Endodermal cell (in vitro differentiated cells): ENCODE measurements around the gene COL20A1. TPM values are rescaled to one million over a fixed set of nuclear protein-coding genes. Genes with fewer than 3 reads are reported as not detected.

Experiments
- DNase-seq: peaks from one replicate; pipeline ENCODE4 v3.0.0-alpha.2; 2017
- H3K27ac ChIP-seq: 2 replicates; pipeline ENCODE4 v1.5.1; 2013; ENCODE audit warnings: mild to moderate bottlenecking, low read depth, low read length, moderate library complexity
- H3K27me3 ChIP-seq: 2 replicates; pipeline ENCODE4 v1.6.1; 2013; ENCODE audit warnings: mild to moderate bottlenecking, low read length, moderate library complexity; ENCODE audit not compliant: insufficient read depth, control insufficient read depth, poor library complexity, severe bottlenecking
- H3K36me3 ChIP-seq: 2 replicates; pipeline ENCODE4 v1.7.0; 2013; ENCODE audit warnings: mild to moderate bottlenecking, low read length, moderate library complexity; ENCODE audit not compliant: control insufficient read depth, insufficient read depth
- H3K4me1 ChIP-seq: one replicate; pipeline ENCODE4 v1.7.0; 2013; ENCODE audit warnings: low read length; ENCODE audit not compliant: control insufficient read depth, insufficient read depth
- H3K4me3 ChIP-seq: 2 replicates; pipeline ENCODE4 v1.5.1; 2013; ENCODE audit warnings: mild to moderate bottlenecking, low read length, moderate library complexity
- H3K9ac ChIP-seq: 2 replicates; pipeline ENCODE4 v1.6.1; 2013; ENCODE audit warnings: mild to moderate bottlenecking, low read length, moderate library complexity; ENCODE audit not compliant: poor library complexity, severe bottlenecking; ENCODE audit errors: extremely low read depth
- H3K9me3 ChIP-seq: 2 replicates; pipeline ENCODE4 v1.6.1; 2013; ENCODE audit warnings: mild to moderate bottlenecking, low read length, moderate library complexity; ENCODE audit not compliant: control insufficient read depth
- H3K27ac Mint-ChIP-seq: 2 replicates; pipeline ENCODE4 v1.8.0; 2020; ENCODE audit warnings: mixed read lengths
- H3K27me3 Mint-ChIP-seq: 2 replicates; pipeline ENCODE4 v1.8.0; 2021; ENCODE audit warnings: mild to moderate bottlenecking, mixed read lengths; ENCODE audit not compliant: insufficient read depth
- H3K36me3 Mint-ChIP-seq: 2 replicates; pipeline ENCODE4 v1.8.0; 2020; ENCODE audit warnings: low read depth, mixed read lengths
- H3K4me1 Mint-ChIP-seq: 2 replicates; pipeline ENCODE4 v1.8.0; 2020; ENCODE audit warnings: mixed read lengths
- H3K4me3 Mint-ChIP-seq: 2 replicates; pipeline ENCODE4 v1.8.0; 2020; ENCODE audit warnings: mild to moderate bottlenecking, moderate library complexity, mixed read lengths
- H3K9me3 Mint-ChIP-seq: 2 replicates; pipeline ENCODE4 v1.8.0; 2020; ENCODE audit warnings: mild to moderate bottlenecking, mixed read lengths
- WGBS, 2 experiments: methylation state at CpG; one replicate each; pipeline versions ENCODE4 v1.1.5 to v1.1.7; 2013; ENCODE audit warnings: missing lambda C conversion rate in 2 of 2, mixed read lengths in 1 of 2; ENCODE audit not compliant: insufficient coverage in 1 of 2, insufficient read length in 1 of 2; 5-methylcytosine and 5-hydroxymethylcytosine counted together
- total RNA-seq, 2 donors: library from RNA; stranded (reverse); fragmentation: NEBNext Ultra II Directional in 1 of 2; extraction: Animal tissue kit (Norgen Biotek cat#: 25700) in 1 of 2; gene quantifications; 2 replicates in 1 of 2; 3 replicates in 1 of 2; pipeline ENCODE4 v1.2.1, GENCODE V29; 2021
- TF ChIP-seq, protein P1 (sequence below): fragments of 200-600 bp; sonication (generic); conservative IDR thresholded peaks from 2 replicates; pipeline ENCODE4 v1.5.0; 2021; ENCODE audit warnings: antibody characterized with exemption, mild to moderate bottlenecking

The COL20A1 gene
- total RNA-seq, 2 donors from 2014 or later = 0.44 TPM; not detected in 1

DNA sequence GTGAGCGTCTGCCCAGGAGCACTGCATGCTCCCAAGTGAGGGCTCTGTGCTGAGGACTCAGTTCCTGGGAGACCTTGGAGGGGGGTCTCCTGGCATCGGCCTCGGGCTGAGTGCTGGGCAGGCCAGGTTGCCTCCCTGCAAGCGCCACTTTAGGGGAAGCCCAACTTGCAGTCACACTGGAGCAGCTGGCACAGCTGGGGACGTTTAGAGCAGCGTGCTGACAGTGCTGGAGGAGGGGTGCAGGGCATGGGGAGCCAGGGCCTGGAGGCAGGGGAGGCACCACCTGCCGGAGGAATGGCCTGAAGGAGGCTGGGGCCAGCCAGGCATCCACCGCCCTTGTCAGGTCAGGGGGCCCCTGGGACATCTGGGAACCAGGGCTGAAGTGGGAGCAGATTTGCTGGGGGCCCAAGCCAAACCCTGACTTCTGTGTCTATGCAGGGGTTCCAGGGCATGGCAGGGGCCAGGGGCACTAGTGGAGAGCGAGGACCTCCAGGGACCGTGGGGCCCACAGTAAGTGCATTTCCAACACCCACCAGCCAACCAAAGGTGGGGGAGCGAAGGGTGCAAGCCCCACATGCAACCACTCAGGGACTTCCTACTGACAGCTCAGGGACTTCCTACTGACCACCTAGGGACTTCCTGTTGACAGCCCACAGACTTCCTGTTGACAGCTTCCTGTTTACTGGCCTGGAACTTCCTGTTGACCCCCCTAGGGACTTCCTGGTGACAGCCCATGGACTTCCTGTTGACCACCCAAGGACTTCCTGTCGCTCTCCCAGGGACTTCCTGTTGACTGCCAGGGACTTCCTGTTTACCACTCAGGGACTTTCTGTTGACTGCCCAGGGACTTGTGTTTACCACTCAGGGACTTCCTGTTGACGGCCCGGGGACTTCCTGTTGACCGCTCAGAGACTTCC, 33.6 kb downstream of the COL20A1 start:
- Mint-ChIP-seq H3K4me3 (no peak overlapping the region), H3K4me1 (no peaks in the 10 kb centered on the region), H3K27me3 (no peaks in the 10 kb centered on the region), H3K36me3 (no peaks in the 10 kb centered on the region), H3K27ac (no peak overlapping the region), H3K9me3 (peaks cover 5% of the 10 kb centered on the region)
- Histone ChIP-seq H3K4me1 (no peaks in the 10 kb centered on the region), H3K27ac (no peak overlapping the region), H3K36me3 (no peaks in the 10 kb centered on the region), H3K4me3 (no peak overlapping the region), H3K9ac (no peak overlapping the region), H3K27me3 (peaks cover 7% of the 10 kb centered on the region), H3K9me3 (peaks cover 5% of the 10 kb centered on the region)
- TF ChIP-seq, protein P1, sequence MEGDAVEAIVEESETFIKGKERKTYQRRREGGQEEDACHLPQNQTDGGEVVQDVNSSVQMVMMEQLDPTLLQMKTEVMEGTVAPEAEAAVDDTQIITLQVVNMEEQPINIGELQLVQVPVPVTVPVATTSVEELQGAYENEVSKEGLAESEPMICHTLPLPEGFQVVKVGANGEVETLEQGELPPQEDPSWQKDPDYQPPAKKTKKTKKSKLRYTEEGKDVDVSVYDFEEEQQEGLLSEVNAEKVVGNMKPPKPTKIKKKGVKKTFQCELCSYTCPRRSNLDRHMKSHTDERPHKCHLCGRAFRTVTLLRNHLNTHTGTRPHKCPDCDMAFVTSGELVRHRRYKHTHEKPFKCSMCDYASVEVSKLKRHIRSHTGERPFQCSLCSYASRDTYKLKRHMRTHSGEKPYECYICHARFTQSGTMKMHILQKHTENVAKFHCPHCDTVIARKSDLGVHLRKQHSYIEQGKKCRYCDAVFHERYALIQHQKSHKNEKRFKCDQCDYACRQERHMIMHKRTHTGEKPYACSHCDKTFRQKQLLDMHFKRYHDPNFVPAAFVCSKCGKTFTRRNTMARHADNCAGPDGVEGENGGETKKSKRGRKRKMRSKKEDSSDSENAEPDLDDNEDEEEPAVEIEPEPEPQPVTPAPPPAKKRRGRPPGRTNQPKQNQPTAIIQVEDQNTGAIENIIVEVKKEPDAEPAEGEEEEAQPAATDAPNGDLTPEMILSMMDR = no peak
- 87 to 89% methylated on average over 12 to 15 of the region's 15 CpGs for WGBS, 2 experiments
- no peak for DNase-seq

DNA sequence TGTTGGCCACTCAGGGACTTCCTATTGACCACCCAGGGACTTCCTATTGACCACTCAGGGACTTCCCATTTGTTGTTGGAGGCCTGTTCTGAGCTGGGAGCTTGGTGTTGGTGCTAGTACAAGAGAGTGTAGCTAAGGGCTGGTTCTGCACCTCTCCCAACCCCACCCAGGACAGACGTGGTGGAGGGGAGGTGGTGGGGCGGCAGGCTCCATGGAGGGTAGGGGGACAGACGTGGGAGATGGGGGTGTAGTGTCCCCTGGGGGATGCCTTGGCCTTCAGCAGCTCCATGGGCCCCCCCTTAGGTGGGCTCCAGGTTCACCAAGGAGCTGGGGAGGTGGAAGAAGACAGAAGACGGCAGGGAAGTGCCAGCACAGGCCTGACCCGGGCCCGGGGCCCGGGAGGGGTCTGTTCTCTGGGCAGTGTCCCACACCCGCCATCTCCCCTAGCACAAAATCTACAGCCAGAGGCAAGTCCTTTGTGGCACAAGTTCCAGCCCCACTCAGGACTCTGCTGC, 34.3 kb downstream of the COL20A1 start:
- Histone ChIP-seq H3K27me3 (peaks cover 7% of the 10 kb centered on the region), H3K4me1 (no peaks in the 10 kb centered on the region), H3K9me3 (peaks cover 5% of the 10 kb centered on the region), H3K36me3 (no peaks in the 10 kb centered on the region), H3K4me3 (no peak overlapping the region), H3K27ac (no peak overlapping the region), H3K9ac (no peak overlapping the region)
- Mint-ChIP-seq H3K27ac (no peak overlapping the region), H3K4me3 (no peak overlapping the region), H3K9me3 (peaks cover 12% of the 10 kb centered on the region), H3K27me3 (no peaks in the 10 kb centered on the region), H3K4me1 (no peaks in the 10 kb centered on the region), H3K36me3 (no peaks in the 10 kb centered on the region)
- DNase-seq = no peak
- TF ChIP-seq, protein P1 = no peak
- 85 to 93% methylated on average over 4 to 6 of the region's 8 CpGs for WGBS, 2 experiments

DNA sequence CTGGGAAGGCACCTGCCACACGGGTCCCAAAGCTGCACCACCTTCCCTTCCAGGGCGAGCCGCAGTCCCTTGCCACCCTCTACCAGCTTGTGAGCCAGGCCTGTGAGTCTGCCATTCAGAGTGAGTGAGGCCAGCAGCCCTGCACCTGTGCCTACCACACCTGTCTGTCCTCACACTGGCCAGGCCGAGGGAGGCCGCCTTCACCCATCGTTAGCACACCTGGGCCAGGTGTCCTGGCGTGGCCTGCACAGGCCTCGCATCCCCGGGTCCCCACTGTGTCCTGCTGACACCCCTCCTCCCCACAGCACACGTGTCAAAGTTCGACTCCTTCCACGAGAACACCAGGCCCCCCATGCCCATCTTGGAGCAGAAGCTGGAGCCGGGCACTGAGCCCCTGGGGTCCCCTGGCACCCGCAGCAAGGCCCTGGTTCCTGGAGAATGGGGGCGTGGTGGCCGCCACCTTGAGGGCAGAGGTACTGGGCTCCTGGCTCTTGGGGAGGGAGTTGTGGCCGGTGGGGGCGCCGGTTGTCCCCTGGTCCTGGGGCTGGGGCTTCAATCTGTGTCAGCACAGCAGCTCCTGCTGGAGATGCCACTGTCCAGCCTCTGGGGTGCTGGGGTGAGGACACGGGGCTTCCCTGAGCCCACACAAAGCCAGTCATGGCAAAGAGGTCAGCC, 35.2 kb downstream of the COL20A1 start:
- Mint-ChIP-seq H3K27ac (no peak overlapping the region), H3K36me3 (no peaks in the 10 kb centered on the region), H3K4me1 (no peaks in the 10 kb centered on the region), H3K9me3 (peaks cover 12% of the 10 kb centered on the region), H3K27me3 (no peaks in the 10 kb centered on the region), H3K4me3 (no peak overlapping the region)
- no peaks in the 10 kb centered on the region for H3K36me3 ChIP-seq
- H3K9ac ChIP-seq = no peak overlapping the region
- H3K9me3 ChIP-seq = peaks cover 5% of the 10 kb centered on the region
- no peak overlapping the region for H3K4me3 ChIP-seq
- peaks cover 7% of the 10 kb centered on the region for H3K27me3 ChIP-seq
- no peaks in the 10 kb centered on the region for H3K4me1 ChIP-seq
- DNase-seq = no peak
- TF ChIP-seq, protein P1 = no peak
- WGBS, 2 experiments = 81 to 89% methylated on average over 8 to 20 of the region's 20 CpGs
- H3K27ac ChIP-seq = no peak overlapping the region
